Fibroblast of skin of abdomen (primary cell): ENCODE results near the gene ITIH5.

Experiments used
- DNase-seq: peaks from one replicate; pipeline ENCODE4 v3.0.0-alpha.2; 2013

Gene ITIH5

GRCh38 chr10:7546385-7546967 lies 120.3 kb downstream of the ITIH5 start:
- DNase-seq: no peak

- no peak for DNase-seq
These were observed 121.0 kb downstream of the ITIH5 start for GRCh38 chr10:7545792-7546191.

- DNase-seq: no peak
These were observed 121.5 kb downstream of the ITIH5 start for GRCh38 chr10:7545261-7545660.

GRCh38 chr10:7544203-7544602 lies 122.6 kb downstream of the ITIH5 start:
- peak; percentile 46 for DNase-seq

GRCh38 chr10:7542189-7542914 lies 124.4 kb downstream of the ITIH5 start:
- no peak for DNase-seq

- DNase-seq: peak; percentile 45
These were observed 125.4 kb downstream of the ITIH5 start for GRCh38 chr10:7541137-7542087.

GRCh38 chr10:7538970-7539654 lies 127.7 kb downstream of the ITIH5 start:
- no peak for DNase-seq

- DNase-seq: no peak
These were observed 129.6 kb downstream of the ITIH5 start for GRCh38 chr10:7537126-7537525.

- no peak for DNase-seq
These were observed 132.3 kb downstream of the ITIH5 start for GRCh38 chr10:7534480-7534852.

GRCh38 chr10:7533657-7534479 lies 132.9 kb downstream of the ITIH5 start:
- DNase-seq: no peak

GRCh38 chr10:7532723-7533498 lies 133.9 kb downstream of the ITIH5 start:
- DNase-seq: no peak

- peak; percentile 28 for DNase-seq
These were observed 137.1 kb downstream of the ITIH5 start for GRCh38 chr10:7529638-7530037.

GRCh38 chr10:7527468-7527867 lies 139.3 kb downstream of the ITIH5 start:
- no peak for DNase-seq

GRCh38 chr10:7526017-7526400 lies 140.8 kb downstream of the ITIH5 start:
- DNase-seq: no peak

- DNase-seq: peak; percentile 64
These were observed 141.3 kb downstream of the ITIH5 start for GRCh38 chr10:7525314-7526016.

GRCh38 chr10:7523656-7524055 lies 143.1 kb downstream of the ITIH5 start:
- DNase-seq: no peak

- no peak for DNase-seq
These were observed 146.0 kb downstream of the ITIH5 start for GRCh38 chr10:7520507-7521485.

- no peak for DNase-seq
These were observed 147.4 kb downstream of the ITIH5 start for GRCh38 chr10:7519351-7519750.

- no peak for DNase-seq
These were observed 148.1 kb downstream of the ITIH5 start for GRCh38 chr10:7518693-7519092.
